Thyroid gland (tissue), 4 donors: ENCODE results near the gene ITM2C. TPM values are rescaled to one million over a fixed set of nuclear protein-coding genes. Genes with fewer than 3 reads are reported as not detected.
A peak's percentile ranks its signal among the peaks of the same experiment; 100 is the strongest.

Experiments used
- DNase-seq, 2 donors: peaks; one replicate each; pipeline ENCODE4 v3.0.0-alpha.2; 2019
- H3K27ac ChIP-seq, 3 donors: fragments of 200-600 bp; sonication (generic); 1 replicate in 2 of 3; 2 replicates in 1 of 3; pipeline ENCODE4 v1.5.1; 2016 to 2019; ENCODE audit warnings: mild to moderate bottlenecking in 1 of 3, moderate library complexity in 1 of 3
- H3K27me3 ChIP-seq: fragments of 200-600 bp; sonication (generic); one replicate; pipeline ENCODE4 v1.5.1; 2019
- H3K36me3 ChIP-seq, 2 donors: fragments of 200-600 bp; sonication (generic); one replicate each; pipeline ENCODE4 v1.5.1; 2016 to 2019
- H3K4me1 ChIP-seq, 2 donors: fragments of 200-600 bp; sonication (generic); one replicate each; pipeline ENCODE4 v1.5.1; 2017 to 2019
- H3K4me3 ChIP-seq, 3 donors: fragments of 200-600 bp; sonication (generic); replicated peaks in 1 of 3; 1 replicate in 2 of 3; 2 replicates in 1 of 3; pipeline ENCODE4 v1.5.1; 2016; ENCODE audit warnings: mild to moderate bottlenecking in 1 of 3
- H3K9me3 ChIP-seq: fragments of 200-600 bp; sonication (generic); one replicate; pipeline ENCODE4 v1.5.1; 2017
- POLR2A ChIP-seq, 2 donors: fragments of 450-650 bp; IDR thresholded peaks; one replicate each; pipeline ENCODE4 v1.6.1; 2017; ENCODE audit warnings: antibody characterized with exemption in 2 of 2, mild to moderate bottlenecking in 2 of 2, moderate library complexity in 1 of 2
- WGBS, 2 donors: methylation state at CpG; one replicate each; pipeline ENCODE4 v1.1.5; 2017; 5-methylcytosine and 5-hydroxymethylcytosine counted together
- intact Hi-C: fragments of 100-400 bp; cut with DNase I; formaldehyde crosslinking; loops from one replicate; pipeline ENCODE4 v1.15.1; 2023
- total RNA-seq, 4 donors: library from RNA; depleted of rRNA; stranded (reverse); fragments of >200 nt; gene quantifications; one replicate each; pipeline ENCODE4 v1.2.3, GENCODE V29; 2016
- TF ChIP-seq, protein P1 (sequence below), 6 experiments: fragments of 200-600 bp in 3 of 6; fragments of 450-650 bp in 3 of 6; sonication (generic) in 3 of 6; IDR thresholded peaks; one replicate each; pipeline ENCODE4 v1.5.1; 2016 to 2019; ENCODE audit warnings: antibody characterized with exemption in 6 of 6, mild to moderate bottlenecking in 2 of 6, inconsistent platforms in 1 of 6, moderate library complexity in 1 of 6

Gene ITM2C
- total RNA-seq, 4 donors from 2014 or later: 29.2 to 54.0 (median 45.4) TPM

DNA sequence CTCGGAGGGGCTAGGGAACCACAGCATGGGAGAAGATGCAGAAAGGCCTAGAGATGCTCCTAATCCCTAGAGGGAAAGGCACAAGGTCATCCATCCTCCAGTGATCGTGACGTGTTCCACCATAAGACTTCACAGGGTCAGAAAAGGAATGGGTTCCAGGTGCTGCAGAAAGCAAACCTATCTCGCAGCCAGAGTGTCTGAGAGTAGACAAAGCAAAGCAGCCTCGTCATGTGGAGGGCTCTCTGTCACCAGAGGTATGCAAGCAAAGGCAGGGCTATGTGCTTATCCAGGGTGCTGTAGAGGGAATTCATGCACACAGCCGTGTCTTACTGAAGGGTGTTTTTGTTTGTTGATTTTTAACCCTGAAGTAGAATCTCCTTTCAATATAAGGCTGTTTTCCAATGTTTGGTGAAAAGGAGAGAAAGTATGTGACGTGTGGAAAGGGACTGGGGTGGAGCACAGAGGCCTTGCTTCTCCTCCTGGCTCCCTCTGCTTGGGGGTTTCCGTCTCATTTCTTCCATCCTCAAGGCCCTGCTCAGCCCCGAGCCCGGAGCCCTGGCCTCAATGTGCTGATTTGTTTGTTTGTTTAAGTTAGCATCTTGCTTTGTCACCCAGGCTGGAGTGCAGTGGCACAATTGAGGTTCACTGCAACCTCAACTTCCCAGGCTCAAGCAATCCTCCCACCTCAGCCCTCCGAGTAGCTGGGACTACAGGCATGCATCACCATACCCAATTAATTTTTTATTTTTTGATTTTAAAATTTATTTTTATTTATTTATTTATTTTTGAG, 57.3 kb downstream of the ITM2C start:
- Histone ChIP-seq H3K27me3 (no peaks in the 10 kb centered on the region), H3K27ac (no peak overlapping the region), H3K9me3 (no peaks in the 10 kb centered on the region), H3K4me1 (no peaks in the 10 kb centered on the region), H3K4me3 (no peak overlapping the region), H3K36me3 (no peaks in the 10 kb centered on the region)
- DNase-seq: no peak
- intact Hi-C loops: no loop called here
- TF ChIP-seq, protein P1, sequence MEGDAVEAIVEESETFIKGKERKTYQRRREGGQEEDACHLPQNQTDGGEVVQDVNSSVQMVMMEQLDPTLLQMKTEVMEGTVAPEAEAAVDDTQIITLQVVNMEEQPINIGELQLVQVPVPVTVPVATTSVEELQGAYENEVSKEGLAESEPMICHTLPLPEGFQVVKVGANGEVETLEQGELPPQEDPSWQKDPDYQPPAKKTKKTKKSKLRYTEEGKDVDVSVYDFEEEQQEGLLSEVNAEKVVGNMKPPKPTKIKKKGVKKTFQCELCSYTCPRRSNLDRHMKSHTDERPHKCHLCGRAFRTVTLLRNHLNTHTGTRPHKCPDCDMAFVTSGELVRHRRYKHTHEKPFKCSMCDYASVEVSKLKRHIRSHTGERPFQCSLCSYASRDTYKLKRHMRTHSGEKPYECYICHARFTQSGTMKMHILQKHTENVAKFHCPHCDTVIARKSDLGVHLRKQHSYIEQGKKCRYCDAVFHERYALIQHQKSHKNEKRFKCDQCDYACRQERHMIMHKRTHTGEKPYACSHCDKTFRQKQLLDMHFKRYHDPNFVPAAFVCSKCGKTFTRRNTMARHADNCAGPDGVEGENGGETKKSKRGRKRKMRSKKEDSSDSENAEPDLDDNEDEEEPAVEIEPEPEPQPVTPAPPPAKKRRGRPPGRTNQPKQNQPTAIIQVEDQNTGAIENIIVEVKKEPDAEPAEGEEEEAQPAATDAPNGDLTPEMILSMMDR (IDR thresholded peaks at IDR 0.05): no peak
- no peak for TF ChIP-seq POLR2A (IDR thresholded peaks at IDR 0.05)
- 65 to 78% methylated on average over 11 of the region's 11 CpGs for WGBS, 2 donors

DNA sequence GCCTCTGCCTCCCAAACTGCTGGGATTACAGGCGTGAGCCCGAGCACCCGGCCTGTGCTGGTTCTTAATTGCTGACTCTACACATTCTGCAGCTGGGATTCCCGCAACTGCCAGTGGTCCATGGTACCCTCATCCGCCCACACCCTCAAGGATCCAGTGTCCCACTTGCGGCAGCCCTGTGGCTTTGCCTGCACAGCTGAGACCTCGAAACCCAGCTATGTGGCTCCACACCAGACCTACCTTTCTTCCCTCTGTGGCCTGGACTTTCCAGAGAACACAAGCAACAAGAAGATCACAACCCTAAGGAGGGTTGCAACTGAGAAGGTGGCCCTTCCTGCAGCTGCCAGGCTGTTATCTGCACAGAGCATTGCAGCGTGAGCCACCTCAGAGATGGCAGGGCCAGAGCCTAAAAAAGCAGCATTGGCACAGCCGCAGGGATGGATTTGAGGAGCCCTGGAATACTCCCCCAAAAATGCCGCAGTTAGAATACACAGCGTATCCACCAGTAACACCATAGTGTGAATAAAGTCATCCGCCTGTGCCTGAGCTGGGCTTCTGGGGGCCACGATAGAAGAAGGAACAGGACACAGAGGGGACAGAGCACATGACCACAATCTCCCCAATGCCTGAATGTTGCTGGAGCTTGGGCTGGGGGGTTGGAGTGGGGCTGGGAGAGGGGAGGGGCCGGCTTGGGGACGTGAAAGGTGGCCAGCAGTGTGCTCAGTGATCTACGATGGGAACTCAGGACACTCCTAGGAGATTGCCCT, 58.4 kb downstream of the ITM2C start:
- H3K36me3 ChIP-seq: no peaks in the 10 kb centered on the region
- intact Hi-C loops: no loop called here

DNA sequence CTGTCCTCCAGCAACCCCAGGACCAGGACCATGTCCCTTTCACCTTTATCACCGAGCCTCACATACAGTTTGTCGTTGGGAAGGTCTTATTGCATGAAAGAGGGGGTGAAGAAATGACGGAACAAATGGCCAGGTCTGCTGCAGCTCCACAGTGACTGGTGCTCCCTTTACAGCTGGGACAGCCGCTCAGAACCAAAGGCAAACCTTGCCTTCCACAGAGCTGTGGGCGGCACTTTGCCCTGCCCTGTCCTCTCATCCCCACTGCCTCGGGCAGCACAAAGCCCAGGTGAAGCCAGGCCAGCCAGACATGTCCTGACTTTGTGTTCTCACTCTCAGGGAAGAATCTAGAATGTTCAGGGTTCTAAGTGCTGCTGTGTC, 59.3 kb downstream of the ITM2C start:
- WGBS, 2 donors: 80 to 82% methylated on average over 6 of the region's 6 CpGs
- no peak overlapping the region for H3K27ac ChIP-seq
- no peak overlapping the region for H3K4me3 ChIP-seq
- H3K9me3 ChIP-seq: no peaks in the 10 kb centered on the region
- intact Hi-C loops: no loop called here
- TF ChIP-seq, protein P1 (IDR thresholded peaks at IDR 0.05): no peak
- TF ChIP-seq POLR2A (IDR thresholded peaks at IDR 0.05): no peak
- no peak for DNase-seq
- no peaks in the 10 kb centered on the region for H3K36me3 ChIP-seq
- no peaks in the 10 kb centered on the region for H3K4me1 ChIP-seq
- H3K27me3 ChIP-seq: no peaks in the 10 kb centered on the region

More for the DNA sequence above, 58.4 kb downstream of the ITM2C start:
- H3K4me3 ChIP-seq: no peak overlapping the region
- H3K9me3 ChIP-seq: no peaks in the 10 kb centered on the region
- H3K4me1 ChIP-seq: no peaks in the 10 kb centered on the region
- 90 to 92% methylated on average over 16 of the region's 16 CpGs for WGBS, 2 donors
- no peak for DNase-seq
- TF ChIP-seq, protein P1 (IDR thresholded peaks at IDR 0.05): no peak
- no peak for TF ChIP-seq POLR2A (IDR thresholded peaks at IDR 0.05)
- no peak overlapping the region for H3K27ac ChIP-seq
- no peaks in the 10 kb centered on the region for H3K27me3 ChIP-seq

DNA sequence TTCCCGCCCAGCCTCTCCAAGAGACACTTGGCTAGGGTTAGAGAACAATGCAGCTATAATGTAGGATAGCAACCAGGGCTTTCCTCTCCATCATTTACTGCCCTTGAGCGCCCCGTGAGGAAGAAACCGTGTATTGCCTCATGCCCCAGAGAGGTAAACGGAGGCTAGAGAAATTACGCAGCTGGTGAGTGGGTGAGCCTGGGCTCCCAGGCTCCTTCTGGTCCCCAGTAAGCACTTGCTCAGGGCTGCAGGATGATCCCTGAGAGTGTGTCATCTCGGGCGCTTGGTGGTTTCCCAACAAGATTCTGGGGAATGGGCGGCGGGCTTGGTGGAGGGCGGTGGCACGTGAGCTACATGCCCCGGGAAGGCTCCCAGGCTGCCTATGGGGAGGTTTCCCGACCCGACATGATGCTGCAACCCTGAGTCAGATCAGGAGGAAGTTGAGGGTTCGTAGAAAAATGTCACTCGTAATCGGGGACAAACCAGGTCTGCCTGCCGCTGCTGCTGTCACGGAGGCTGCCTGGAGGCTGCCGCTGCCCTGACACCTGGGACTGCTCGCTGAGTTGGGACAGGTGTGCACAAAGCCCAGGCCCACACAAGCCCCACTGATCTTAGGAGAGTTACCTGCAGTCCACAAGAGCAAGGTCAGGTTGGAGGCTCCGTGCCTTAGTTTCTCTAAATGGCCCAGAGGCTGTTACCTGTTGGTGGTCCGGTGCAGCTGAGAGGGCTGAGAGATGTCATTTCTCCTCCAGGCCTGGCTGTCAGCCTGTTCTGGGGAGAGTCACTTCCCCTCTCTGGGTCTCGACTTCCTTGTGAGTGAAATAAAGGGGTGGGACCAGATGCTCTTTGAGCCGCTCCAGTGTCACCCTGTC, 60.0 kb downstream of the ITM2C start, which contains the start of gene GPR55:
Gene GPR55, minus strand, starts transcription at position 773 of the 872 bp plus-strand sequence. CDS start 14,280 bp downstream, outside the sequence.
- H3K27me3 ChIP-seq: no peaks in the 10 kb centered on the region
- no peak for DNase-seq
- no peaks in the 10 kb centered on the region for H3K4me1 ChIP-seq
- no peaks in the 10 kb centered on the region for H3K9me3 ChIP-seq
- intact Hi-C loops: no loop called here
- no peak within 1 kb of the TSS for H3K27ac ChIP-seq
- WGBS, 2 donors: 74 to 77% methylated on average over 15 to 22 of the region's 26 CpGs
- TF ChIP-seq, protein P1 (IDR thresholded peaks at IDR 0.05): peak in 1 of 6 experiments; percentile 7
- no peak for TF ChIP-seq POLR2A (IDR thresholded peaks at IDR 0.05)
- H3K36me3 ChIP-seq: no peaks in the 10 kb centered on the region
- H3K4me3 ChIP-seq: no peak within 1 kb of the TSS
